Measurements from ENCODE around the gene CERS1.

CERS1 gene

DNA sequence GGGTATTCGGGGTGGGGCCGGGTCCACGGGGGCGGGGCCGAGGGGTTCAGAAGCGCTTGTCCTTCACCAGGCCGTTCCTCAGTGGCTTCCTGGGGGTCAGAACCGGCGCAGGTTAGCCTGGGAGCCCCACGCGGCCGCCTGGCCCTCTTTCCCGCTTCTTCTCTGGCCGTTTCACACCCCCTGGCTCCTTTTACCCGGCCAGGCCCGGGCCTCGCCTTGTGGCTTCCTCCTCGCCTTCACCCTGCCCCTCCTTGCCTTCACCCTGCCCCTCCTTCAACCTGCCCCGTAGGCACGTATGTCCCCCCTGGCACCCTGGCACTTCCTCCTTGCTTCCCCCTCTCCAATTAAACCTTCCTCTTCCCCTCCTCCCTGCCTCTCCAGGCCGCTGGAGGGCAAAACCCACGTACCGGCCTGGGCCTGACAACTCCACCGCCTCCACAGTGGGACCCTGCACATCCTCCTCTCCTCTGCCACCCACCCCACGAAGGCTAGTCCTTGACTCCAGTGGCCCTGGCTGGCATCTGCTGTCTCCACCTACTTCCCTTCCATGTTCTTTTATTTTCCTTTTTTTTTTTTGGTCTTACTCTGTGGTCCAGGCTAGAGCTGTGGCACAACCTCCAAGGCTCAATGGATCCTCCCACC, 25.3 kb downstream of the CERS1 start:
- DNase-seq = no peak

DNA sequence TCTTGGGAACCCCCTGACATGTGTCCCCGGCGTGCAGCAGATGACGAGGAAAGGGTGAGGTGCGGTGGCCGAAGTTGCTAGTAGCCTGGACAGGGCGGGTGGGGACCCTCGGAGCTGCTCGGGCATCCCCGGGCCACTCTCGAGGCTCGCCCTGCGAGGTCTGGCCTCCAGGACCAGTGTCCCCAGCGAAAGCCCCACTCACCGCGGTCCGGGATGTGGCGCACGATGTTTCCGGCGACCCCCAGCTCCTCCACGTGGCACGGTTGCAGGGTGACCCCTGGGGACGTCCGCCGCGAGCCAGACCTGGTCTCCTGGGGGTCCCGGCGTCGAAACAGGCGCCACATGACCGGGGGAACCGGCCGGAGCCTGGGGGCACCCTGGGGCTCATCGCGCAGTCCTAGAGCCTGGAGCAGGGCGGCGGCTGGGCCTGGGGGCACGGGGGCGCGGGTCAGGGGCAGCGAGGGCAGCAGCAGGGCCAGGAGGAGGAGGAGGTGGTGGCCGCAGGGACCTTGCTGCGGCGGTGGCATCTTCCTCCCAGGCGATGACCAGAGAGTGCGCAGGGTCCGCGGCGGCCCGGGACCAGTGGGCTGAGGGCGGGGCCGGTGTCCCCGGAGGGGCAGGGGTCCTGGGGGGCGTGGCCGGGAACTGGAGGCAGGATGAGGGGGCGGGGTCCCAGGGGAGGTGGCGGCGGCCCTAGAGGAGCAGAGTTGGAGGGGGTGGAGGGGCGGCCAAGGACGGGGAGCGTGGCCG, 26.0 kb downstream of the CERS1 start:
- no peak for DNase-seq

DNA sequence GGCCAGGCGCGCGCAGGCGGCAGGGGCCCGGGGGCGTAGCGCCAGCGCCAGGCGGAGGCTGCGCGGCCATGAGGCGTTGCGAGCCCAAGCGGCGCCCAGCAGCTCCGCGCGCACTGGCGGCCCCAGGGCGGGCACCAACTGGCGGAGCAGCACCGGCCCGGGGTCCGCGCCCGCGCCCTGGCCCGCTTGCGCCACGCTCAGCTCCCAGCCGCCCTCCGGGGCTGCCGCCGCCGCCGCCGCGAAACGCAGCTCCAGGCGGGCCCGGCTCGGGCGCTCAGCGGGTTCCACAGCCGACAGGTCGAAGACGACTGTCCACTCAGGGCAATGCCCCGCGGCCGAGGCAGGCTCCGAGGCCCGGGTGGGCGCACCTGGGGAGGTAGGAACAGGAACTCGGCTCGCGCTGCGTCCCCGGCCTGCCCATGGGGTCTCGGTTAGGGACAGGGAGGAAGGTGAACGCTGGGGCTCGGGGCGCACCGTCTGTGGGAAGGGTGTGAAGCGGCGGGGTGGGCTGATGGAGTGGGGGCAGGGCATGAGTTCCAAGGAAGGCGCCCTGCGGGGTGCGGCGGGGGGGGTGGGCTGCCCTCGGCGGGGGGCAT, 26.8 kb downstream of the CERS1 start:
- DNase-seq = no peak

DNA sequence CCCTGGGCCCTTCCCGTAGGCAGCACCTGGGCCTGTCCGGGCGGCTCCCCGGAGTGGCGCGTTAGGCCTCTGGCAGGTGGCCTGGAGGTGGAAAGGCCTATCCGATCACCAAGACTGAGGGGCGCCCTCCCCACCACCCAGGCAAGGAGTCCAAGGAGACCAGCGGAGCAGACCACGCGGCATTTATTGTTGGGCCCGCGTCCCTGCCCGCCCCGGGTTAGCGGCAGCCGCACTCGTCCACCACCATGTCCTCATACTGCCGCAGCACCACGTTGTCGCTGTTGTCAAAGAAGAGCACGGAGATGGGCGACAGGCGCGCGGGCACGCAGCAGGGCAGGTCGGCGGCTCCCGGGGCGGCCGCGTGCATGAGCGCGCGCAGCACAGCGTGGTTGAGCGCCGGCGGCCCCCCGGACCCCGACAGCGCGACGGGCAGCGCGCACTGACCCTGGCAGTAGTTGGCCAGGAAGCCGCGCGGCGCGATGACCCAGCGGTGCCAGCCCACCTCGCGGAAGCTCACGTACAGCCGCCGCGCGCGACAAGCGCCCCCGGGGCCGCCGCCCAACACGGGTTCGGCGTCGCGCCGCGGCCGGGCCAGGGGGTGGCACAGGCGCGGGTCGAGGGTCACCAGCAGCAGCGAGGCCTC, 27.5 kb downstream of the CERS1 start:
- DNase-seq = no peak

DNA sequence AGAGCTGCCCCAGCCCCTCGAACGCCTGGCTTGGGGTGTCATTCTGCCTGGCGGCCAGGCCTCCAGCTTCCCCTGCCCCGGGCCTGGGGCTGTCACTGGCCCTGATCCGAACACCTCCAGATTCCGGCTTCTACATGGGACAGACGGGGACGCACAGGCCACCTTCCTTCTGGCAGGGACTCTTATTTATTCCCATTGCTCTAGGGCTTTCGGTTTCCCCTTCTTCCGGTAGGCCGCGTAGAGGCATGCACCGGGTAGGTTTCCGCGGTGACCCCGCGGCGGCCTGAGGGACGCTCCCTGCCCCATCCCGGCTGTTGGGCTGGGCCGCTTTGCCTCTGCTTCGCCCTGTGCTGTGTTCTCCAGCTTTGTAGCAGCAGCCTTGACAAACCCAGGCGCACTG, 28.2 kb downstream of the CERS1 start:
- DNase-seq = no peak

DNA sequence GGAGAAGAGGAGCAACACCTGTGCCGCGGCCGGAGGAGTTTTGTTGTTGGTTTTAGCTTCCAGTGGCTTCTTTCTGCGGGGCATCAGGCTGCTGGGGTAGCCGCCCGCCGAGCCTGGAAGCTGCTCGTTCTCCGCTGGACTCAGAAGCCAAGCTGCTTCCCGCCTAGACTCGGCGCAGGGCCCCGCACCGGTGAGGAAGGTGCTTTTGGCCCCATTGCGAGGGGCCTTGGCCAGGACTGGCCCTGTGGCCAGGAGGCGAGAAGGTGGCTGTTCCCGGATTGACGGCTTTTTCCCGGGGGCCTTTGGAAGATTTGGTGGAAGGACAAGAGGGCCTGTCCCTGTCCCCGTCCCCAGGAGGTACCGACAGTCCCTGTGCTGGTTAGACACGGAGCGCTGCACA, 28.8 kb downstream of the CERS1 start:
- DNase-seq = no peak

DNA sequence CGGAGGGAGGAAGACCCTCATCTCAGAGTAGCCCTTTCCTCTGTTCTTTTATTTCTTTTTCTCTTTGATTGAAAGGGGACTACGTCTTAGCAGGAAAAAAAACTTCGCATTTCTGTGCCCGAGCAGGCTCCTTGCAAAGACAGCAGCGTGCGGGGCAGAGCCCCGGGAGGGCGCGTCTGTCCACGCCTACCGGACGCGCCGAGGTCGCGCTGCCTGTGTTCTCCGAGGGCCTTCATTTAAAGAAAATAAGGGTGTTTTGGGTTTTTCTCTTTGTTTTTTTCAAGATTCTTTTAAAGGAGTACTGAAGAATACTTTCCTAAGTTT, 29.2 kb downstream of the CERS1 start:
- no peak for DNase-seq

DNA sequence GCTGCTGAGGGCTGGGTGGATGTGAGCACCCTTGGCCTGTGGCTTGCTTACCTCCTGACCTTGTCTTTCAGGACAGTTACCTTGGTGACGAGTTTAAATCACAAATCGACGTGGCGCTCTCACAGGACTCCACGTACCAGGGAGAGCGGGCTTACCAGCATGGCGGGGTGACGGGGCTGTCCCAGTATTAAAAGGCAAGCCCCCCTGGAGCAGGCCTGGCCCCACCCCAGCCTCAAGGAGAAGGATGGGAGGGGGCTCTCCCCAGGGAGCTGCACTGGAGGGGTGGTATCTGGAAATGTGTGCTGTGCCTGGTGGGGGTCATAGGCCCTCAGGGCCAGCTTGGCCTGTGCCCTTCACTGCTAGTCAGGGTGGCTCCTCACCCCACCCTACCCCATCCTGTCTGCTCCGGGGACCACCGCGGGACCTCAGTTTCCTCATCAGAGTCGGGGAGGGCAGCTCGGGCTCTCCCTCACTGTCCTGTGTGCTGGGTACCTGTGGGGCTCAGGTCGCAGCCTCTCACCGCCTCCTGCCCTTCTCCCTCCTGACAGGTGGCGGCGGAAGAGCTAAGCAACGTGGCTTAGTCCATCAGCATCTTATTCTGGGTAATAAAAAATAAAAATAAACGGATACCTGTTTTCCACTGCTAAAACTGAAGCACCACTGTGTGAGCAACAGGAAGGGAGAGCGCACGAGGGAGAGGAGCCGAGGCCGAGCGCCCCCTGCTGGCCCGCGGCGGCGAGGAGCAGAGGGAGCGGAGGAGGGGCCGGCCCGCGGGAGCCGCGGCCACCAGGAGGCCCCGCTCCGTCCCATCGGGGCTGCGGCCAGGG, 29.8 kb downstream of the CERS1 start:
- DNase-seq = peak; percentile 71 to 74

DNA sequence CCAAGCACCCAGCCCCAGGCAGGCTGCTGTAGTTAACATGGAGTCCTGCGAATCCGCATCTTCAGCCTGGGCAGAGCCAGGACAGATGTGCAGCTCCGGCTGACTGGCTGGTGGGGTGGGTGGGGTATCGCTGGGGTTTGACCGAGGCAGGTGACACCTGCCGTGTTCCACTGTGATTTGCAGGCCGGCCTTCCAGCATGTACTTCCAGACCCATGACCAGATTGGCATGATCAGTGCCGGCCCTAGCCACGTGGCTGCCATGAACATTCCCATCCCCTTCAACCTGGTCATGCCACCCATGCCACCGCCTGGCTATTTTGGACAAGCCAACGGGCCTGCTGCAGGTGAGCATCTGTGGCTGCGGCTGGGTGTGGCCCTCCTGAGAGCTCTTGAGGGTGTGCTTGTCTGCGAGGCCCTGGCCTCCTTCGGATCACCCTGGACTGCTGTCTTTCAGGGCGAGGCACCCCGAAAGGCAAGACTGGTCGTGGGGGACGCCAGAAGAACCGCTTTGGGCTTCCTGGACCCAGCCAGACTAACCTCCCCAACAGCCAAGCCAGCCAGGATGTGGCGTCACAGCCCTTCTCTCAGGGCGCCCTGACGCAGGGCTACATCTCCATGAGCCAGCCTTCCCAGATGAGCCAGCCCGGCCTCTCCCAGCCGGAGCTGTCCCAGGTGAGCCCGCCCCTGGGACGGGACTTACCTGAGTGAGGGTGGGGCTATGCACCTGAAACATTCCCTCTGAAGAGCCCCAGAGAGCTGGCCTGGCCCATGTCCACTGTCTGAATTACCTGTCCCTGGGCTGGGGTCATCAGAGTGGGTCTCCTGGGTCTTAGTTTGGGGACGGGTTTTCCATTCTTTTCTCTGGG, 30.6 kb downstream of the CERS1 start:
- no peak for DNase-seq

DNA sequence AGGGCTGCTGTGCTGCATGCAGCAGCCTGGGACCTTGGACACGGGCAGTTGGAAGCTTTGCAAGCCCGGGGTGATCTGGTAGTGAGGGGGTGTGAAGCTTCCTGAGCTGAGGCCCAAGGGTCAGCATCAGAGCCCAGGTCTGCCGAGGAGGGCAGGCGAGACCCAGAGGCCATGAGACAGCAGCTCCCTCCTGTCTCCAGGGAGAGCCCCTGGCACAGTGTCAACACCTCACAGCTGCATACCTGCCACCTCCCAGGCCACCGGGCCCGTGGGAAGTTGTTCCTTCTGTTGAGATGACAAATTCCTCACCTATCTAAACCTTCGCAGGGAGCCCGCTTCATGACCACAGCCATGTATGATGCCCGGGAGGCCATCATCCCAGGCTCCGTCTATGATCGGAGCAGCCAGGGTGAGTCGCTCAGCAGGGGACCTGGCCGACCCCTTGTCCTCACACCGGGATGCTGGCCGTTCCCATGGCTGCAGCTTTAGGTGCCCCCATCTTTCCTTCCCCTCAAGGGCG, 32.1 kb downstream of the CERS1 start:
- DNase-seq = no peak

DNA sequence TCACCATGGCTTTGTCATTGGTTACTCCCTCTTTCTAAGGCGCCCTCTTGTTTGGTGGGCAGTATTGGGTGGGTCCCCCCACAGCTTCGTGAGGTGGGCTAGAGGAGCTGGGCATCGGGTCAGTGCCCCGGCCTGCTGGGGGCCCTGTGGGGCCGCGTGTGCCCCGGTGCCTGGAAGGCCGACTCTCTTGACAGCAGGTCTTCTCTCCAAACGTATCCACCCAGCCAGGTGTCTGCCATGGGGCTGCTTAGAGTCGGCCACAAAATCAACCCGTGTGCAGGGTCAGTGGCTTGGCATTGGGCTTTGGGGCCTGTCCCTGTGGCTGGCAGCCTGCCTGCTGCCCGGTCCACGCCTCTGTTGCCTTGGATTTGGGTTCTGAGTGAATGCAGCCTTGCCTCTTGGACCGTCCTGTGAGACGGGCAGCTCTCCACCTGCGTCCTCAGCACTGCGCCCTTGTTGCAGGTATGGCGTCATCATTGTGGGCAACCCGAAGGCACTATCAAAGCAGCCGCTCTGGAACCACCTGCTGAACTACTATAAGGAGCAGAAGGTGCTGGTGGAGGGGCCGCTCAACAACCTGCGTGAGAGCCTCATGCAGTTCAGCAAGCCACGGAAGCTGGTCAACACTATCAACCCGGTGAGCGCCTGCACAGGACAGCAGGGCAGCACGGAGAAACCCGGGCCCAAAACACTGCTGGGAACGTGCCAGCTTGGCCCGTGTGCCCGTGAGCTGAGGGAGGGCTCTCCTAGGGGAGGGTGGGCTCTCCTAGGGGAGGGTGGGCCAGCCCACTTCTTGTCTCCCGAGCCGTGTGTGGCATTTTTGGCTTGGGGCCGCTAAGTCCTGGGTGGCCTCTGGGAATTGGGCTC, 32.7 kb downstream of the CERS1 start:
- no peak for DNase-seq

DNA sequence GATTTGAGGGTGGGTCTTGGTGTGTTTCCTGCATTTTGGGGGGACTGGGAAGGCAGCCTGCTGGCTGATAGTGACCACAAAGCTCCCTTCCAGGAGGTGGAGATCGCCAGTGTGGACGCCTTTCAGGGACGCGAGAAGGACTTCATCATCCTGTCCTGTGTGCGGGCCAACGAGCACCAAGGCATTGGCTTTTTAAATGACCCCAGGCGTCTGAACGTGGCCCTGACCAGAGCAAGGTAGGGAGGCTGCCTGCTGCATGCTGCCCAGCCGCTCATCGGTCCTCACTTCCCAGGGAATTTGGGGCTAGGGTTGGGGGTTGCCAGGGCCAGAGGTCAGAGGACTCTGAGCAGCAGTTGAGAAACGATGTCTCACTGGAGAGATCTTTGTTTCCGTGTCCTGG, 34.0 kb downstream of the CERS1 start:
- DNase-seq = no peak

DNA sequence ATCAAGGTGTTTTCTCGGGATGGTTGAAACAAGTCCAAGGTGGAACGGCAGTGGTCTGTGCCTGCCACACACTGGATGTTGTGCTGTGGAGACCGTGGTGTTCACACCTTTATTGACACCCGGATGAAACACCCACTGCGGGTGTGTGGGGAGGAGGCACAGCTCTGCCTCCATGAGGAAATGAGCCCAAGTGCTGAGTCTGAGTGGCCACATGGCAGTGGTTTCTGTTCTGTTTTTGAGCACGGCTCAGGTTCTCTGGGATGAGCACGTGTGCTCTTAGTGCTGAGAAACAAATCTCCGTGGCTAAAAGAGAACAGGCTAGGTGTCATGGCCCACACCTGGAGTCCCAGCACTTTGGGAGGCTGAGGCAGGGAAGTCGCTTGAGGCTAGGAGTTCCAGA, 34.7 kb downstream of the CERS1 start:
- DNase-seq = no peak

DNA sequence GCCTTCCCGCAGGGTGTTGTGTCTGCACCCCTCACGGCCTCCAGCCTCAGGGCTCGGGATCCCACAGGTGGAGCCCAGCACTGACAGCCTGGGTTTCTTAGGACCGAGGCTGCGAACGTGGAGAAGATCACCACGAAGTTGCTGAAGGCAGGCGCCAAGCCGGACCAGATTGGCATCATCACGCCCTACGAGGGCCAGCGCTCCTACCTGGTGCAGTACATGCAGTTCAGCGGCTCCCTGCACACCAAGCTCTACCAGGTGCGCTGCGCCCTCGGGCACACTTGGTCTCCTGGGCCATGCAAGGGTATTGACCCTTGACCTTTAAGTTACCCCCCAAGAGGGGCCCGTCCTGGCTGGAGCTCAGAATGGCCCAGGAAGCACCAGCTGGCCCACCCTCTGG, 35.2 kb downstream of the CERS1 start:
- DNase-seq = no peak

DNA sequence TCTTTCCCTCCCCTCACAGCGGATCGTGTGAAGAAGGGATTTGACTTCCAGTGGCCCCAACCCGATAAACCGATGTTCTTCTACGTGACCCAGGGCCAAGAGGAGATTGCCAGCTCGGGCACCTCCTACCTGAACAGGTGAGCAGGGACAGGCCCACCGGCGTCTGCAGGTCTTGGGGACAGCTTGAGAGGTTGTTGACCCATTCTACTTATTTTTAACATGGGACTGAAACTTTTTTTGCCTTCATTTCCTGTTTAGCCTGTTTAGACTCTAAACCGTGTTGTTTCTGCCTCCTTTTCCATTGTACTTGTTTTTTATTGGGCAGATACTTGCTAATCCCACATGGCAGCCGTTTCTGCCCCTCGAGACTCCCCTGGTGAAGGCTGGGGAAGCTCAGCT, 35.7 kb downstream of the CERS1 start:
- DNase-seq = no peak

DNA sequence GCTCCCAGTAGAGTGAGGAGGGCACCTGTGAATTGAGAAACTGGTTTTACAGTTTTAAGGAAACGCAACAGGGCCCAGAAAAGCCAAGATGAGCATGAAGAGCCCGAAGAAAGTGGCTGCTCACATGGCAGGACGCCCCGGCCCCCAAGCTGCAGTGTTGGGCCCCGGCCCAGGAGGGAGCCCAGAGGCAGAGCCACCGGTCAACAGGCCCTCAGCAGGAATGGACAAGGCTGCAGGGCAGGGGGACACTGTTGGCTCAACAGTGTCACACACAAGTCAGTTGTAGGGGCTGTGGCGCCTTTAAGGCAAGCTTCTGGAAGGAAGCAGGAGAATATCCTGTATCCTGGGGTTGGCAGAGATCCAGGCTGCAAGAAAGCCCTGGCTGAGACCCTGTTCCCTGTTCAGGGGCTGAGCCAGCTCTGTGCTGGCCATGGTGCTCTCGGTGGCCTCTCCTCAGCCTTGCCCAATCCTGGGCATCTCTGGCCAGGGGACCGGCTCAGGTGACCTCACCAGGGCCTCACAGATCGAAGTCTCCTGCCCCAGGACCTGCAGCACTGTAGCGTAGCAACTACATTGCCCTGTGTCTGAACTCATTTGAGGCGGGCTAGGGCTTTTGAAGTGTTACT, 36.2 kb downstream of the CERS1 start:
- no peak for DNase-seq

DNA sequence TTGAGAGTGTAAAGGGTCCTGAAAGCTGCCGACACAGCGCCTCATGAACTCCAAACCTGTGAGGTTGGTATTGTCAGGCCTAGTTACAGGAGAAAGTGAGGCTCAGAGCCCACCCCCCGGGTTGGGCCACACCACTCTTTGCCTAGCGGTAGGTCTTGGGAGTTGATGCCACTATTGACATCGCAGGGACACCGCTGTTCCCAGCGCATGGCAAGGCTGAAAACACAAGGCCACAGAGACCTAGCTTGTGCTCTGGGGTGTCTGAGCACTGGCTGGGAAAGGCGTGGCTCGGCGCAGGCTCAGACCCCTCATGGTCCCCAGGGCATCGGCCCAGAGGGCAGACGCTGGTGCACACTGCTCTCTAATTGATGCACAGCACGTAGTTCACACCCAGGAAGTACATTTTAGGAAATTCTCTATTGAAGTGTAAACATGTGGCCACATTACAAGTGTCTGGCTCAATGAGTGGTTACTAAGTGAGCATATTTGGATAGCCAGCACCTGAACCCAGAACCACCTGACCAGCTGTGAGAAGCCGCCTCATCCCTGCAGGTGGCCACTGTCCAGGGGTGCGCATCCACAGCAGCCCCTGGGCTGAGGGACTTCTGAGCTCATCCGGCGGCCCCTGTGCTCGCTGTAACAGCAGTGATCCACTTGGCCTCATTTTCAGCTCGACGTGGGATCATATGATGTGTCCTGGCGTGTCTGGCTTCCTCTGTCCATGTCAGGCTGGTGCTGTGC, 36.9 kb downstream of the CERS1 start:
- no peak for DNase-seq

DNA sequence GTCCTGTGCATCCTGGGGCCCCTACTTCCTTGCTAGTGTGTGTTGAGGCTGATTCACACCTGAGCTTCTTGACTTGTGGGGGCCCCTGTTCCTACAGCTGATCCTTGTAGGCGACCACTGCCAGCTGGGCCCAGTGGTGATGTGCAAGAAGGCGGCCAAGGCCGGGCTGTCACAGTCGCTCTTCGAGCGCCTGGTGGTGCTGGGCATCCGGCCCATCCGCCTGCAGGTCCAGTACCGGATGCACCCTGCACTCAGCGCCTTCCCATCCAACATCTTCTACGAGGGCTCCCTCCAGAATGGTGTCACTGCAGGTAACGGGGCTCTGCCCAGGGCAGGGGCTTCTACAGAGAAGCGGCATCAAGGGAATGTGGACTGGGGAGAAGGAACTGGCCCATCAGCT, 38.7 kb downstream of the CERS1 start:
- DNase-seq = no peak

DNA sequence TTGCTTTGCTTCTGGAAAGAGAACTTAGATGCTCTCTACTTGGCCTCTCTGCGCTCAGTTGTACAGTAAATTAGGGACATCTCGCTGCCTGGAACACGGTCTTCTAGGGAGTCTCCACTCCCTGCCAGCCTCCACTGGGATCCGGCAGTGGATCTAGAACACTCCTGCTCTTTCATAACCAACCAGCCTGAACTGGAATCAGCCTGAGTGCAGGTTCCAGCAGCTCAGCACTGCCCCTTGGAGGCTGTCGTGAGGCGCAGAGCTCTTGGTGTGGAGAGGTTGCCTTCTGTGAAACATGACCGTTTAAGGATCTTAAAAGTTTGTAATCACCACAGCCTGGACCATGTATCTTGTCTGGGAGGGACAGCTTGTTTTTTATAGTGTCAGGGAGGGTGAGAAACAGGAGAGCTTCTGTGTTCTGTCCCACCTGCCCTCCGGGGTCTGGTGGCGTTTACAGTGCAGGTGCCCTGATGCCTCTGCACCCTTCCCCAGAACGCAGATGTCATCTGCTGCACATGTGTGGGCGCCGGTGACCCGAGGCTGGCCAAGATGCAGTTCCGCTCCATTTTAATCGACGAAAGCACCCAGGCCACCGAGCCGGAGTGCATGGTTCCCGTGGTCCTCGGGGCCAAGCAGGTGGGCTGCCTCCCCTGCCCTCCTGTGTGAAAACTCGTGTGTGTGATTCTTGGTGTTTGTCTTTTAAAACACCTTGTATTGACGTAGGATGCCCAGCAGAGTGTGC, 39.4 kb downstream of the CERS1 start:
- no peak for DNase-seq

Measured in stimulated activated CD4-positive, alpha-beta T cell treated with anti-CD3 and anti-CD28 coated beads, Interleukin-2, amount 100 ng/mL, for 24 hours (primary cell).